H9 (cell line): Measurements from ENCODE around the gene B3GAT3. TPM values are rescaled to one million over a fixed set of nuclear protein-coding genes. Genes with fewer than 3 reads are reported as not detected.

Source experiments
- DNase-seq: peaks from one replicate; pipeline ENCODE4 v3.0.0-alpha.2; 2017
- H2AFZ ChIP-seq: one replicate; pipeline ENCODE4 v1.6.1; 2013; ENCODE audit warnings: mild to moderate bottlenecking, low read length, control low read depth, moderate library complexity
- H2AK5ac ChIP-seq: 2 replicates; pipeline ENCODE4 v1.6.1; 2013; ENCODE audit warnings: low read length, control low read depth, mixed read lengths; ENCODE audit not compliant: insufficient read length
- H2BK120ac ChIP-seq: one replicate; pipeline ENCODE4 v1.6.1; 2013; ENCODE audit warnings: low read depth, mild to moderate bottlenecking, low read length, control low read depth, inconsistent platforms; ENCODE audit not compliant: poor library complexity, severe bottlenecking
- H2BK12ac ChIP-seq: 2 replicates; pipeline ENCODE4 v1.6.1; 2013; ENCODE audit warnings: low read length, control low read depth, mixed read lengths, low read depth; ENCODE audit not compliant: insufficient read length
- H2BK15ac ChIP-seq: 2 replicates; pipeline ENCODE4 v1.6.1; 2013; ENCODE audit warnings: low read depth, low read length, control low read depth
- H2BK20ac ChIP-seq: one replicate; pipeline ENCODE4 v1.6.1; 2013; ENCODE audit warnings: low read depth, mild to moderate bottlenecking, low read length, control low read depth, inconsistent platforms; ENCODE audit not compliant: poor library complexity, severe bottlenecking
- H2BK5ac ChIP-seq: 2 replicates; pipeline ENCODE4 v1.6.1; 2013; ENCODE audit warnings: low read length, control low read depth, mixed read lengths; ENCODE audit not compliant: insufficient read length
- H3K14ac ChIP-seq: 2 replicates; pipeline ENCODE4 v1.6.1; 2013; ENCODE audit warnings: low read length, control low read depth; ENCODE audit not compliant: insufficient read depth
- H3K18ac ChIP-seq: 2 replicates; pipeline ENCODE4 v1.6.1; 2013; ENCODE audit warnings: low read depth, mild to moderate bottlenecking, mixed read lengths, low read length, control low read depth; ENCODE audit not compliant: insufficient read length
- H3K23ac ChIP-seq: 2 replicates; pipeline ENCODE4 v1.6.1; 2013; ENCODE audit warnings: low read length, control low read depth, mixed read lengths, low read depth; ENCODE audit not compliant: insufficient read length
- H3K23me2 ChIP-seq: 2 replicates; pipeline ENCODE4 v1.6.1; 2013; ENCODE audit warnings: low read depth, mild to moderate bottlenecking, mixed read lengths, low read length, control low read depth; ENCODE audit not compliant: insufficient read length, poor library complexity, severe bottlenecking
- H3K27ac ChIP-seq: 2 replicates; pipeline ENCODE4 v1.5.1; 2013; ENCODE audit warnings: low read length, control low read depth, mixed read lengths, low read depth; ENCODE audit not compliant: insufficient read length
- H3K27me3 ChIP-seq: 2 replicates; pipeline ENCODE4 v1.6.1; 2013; ENCODE audit warnings: low read length, control low read depth, inconsistent platforms; ENCODE audit not compliant: insufficient read depth
- H3K4ac ChIP-seq: 2 replicates; pipeline ENCODE4 v1.6.1; 2013; ENCODE audit warnings: low read depth, mild to moderate bottlenecking, control low read depth, inconsistent platforms, low read length, moderate library complexity
- H3K4me1 ChIP-seq: 2 replicates; pipeline ENCODE4 v1.6.1; 2013; ENCODE audit warnings: low read length, control low read depth, inconsistent platforms; ENCODE audit not compliant: insufficient read depth
- H3K4me2 ChIP-seq: 2 replicates; pipeline ENCODE4 v1.6.1; 2013; ENCODE audit warnings: low read length, control low read depth, mixed read lengths; ENCODE audit not compliant: insufficient read length, insufficient read depth
- H3K56ac ChIP-seq: 2 replicates; pipeline ENCODE4 v1.6.1; 2013; ENCODE audit warnings: low read depth, mild to moderate bottlenecking, mixed read lengths, low read length, control low read depth; ENCODE audit not compliant: insufficient read length
- H3K79me1 ChIP-seq: 2 replicates; pipeline ENCODE4 v1.6.1; 2013; ENCODE audit warnings: low read depth, mild to moderate bottlenecking, moderate library complexity, low read length, control low read depth, inconsistent platforms; ENCODE audit not compliant: insufficient read depth, poor library complexity, severe bottlenecking
- H3K79me2 ChIP-seq: 2 replicates; pipeline ENCODE4 v1.6.1; 2013; ENCODE audit warnings: low read length, control low read depth, inconsistent platforms; ENCODE audit not compliant: insufficient read depth
- H3K9ac ChIP-seq: 2 replicates; pipeline ENCODE4 v1.6.1; 2013; ENCODE audit warnings: low read length, control low read depth, mixed read lengths; ENCODE audit not compliant: insufficient read length; ENCODE audit errors: extremely low read depth
- H3K9me3 ChIP-seq: one replicate; pipeline ENCODE4 v1.6.1; 2013; ENCODE audit warnings: low read depth, low read length, inconsistent platforms; ENCODE audit not compliant: control insufficient read depth
- H3T11ph ChIP-seq: one replicate; pipeline ENCODE4 v1.6.1; 2013; ENCODE audit warnings: mild to moderate bottlenecking, low read length, control low read depth, inconsistent platforms
- H4K20me1 ChIP-seq: one replicate; pipeline ENCODE4 v1.6.1; 2013; ENCODE audit not compliant: control insufficient read depth, insufficient read length, insufficient read depth
- H4K5ac ChIP-seq: 2 replicates; pipeline ENCODE4 v1.6.1; 2013; ENCODE audit warnings: low read depth, mild to moderate bottlenecking, mixed read lengths, low read length, control low read depth; ENCODE audit not compliant: insufficient read length
- H4K8ac ChIP-seq: replicated peaks from 2 replicates; pipeline ENCODE4 v1.6.1; 2013; ENCODE audit warnings: low read length, control low read depth, mixed read lengths, low read depth; ENCODE audit not compliant: insufficient read length
- H4K91ac ChIP-seq: 2 replicates; pipeline ENCODE4 v1.6.1; 2013; ENCODE audit warnings: low read depth, mild to moderate bottlenecking, moderate library complexity, mixed read lengths, low read length, control low read depth; ENCODE audit not compliant: insufficient read length
- H3K27ac Mint-ChIP-seq, 3 experiments: 2 replicates in 2 of 3; 3 replicates in 1 of 3; pipeline ENCODE4 v1.8.0; 2020 to 2021; ENCODE audit warnings: mixed read lengths in 3 of 3, mild to moderate bottlenecking in 1 of 3, moderate library complexity in 1 of 3
- H3K27me3 Mint-ChIP-seq: 2 replicates; pipeline ENCODE4 v1.8.0; 2021; ENCODE audit warnings: low read depth, mild to moderate bottlenecking, moderate library complexity, mixed read lengths
- H3K36me3 Mint-ChIP-seq, 3 experiments: 2 replicates in 2 of 3; 3 replicates in 1 of 3; pipeline ENCODE4 v1.8.0; 2020 to 2021; ENCODE audit warnings: low read depth in 3 of 3, mixed read lengths in 3 of 3; ENCODE audit not compliant: insufficient read depth in 1 of 3
- H3K4me1 Mint-ChIP-seq, 2 experiments: 2 replicates each; pipeline ENCODE4 v1.8.0; 2020; ENCODE audit warnings: mixed read lengths in 2 of 2
- H3K4me3 Mint-ChIP-seq, 2 experiments: 2 replicates in 1 of 2; 3 replicates in 1 of 2; pipeline ENCODE4 v1.8.0; 2020 to 2021; ENCODE audit warnings: mild to moderate bottlenecking in 2 of 2, mixed read lengths in 2 of 2, moderate library complexity in 1 of 2
- H3K9me3 Mint-ChIP-seq, 2 experiments: 2 replicates in 1 of 2; 3 replicates in 1 of 2; pipeline ENCODE4 v1.8.0; 2020; ENCODE audit warnings: mild to moderate bottlenecking in 2 of 2, mixed read lengths in 2 of 2, moderate library complexity in 1 of 2
- CTCF ChIP-seq: fragments of 200-600 bp; sonication (generic); conservative IDR thresholded peaks from 3 replicates; pipeline ENCODE4 v1.8.0; 2021; ENCODE audit warnings: antibody characterized with exemption, mild to moderate bottlenecking
- WGBS: extraction: QIAGEN DNeasy Blood & Tissue Kit; methylation state at CpG from one replicate; pipeline ENCODE4 v1.1.7; 2013; ENCODE audit warnings: missing lambda C conversion rate, low lambda C conversion rate, mixed read lengths; ENCODE audit not compliant: insufficient read length; ENCODE audit errors: extremely low coverage; 5-methylcytosine and 5-hydroxymethylcytosine counted together
- total RNA-seq: library from RNA; stranded (reverse); gene quantifications from 2 replicates; pipeline ENCODE4 v1.2.1, GENCODE V29; 2021

The B3GAT3 gene
- total RNA-seq, 1 experiment from 2014 or later = 30.8 TPM

- Histone ChIP-seq H3K79me2 (peaks cover 12% of the 10 kb centered on the region; the same call in 1 of the 2 replicates), H3K23ac (no peak within 1 kb of the TSS), H2BK120ac (no peak within 1 kb of the TSS), H3K79me1 (peaks cover 8% of the 10 kb centered on the region), H2AFZ (no peak within 1 kb of the TSS), H3K23me2 (peaks cover 13% of the 10 kb centered on the region), H2BK15ac (no peak within 1 kb of the TSS), H3K4me1 (no peaks in the 10 kb centered on the region), H4K20me1 (no peaks in the 10 kb centered on the region), H3K4ac (no peak within 1 kb of the TSS), H3K27ac (no peak within 1 kb of the TSS), H4K91ac (no peak within 1 kb of the TSS), H3K14ac (peak within 1 kb of the TSS; percentile 86), H4K8ac (no peak within 1 kb of the TSS), H3K9ac (peak within 1 kb of the TSS; percentile 92), H3T11ph (no peak within 1 kb of the TSS), H2BK20ac (no peak within 1 kb of the TSS), H3K9me3 (no peaks in the 10 kb centered on the region), H2BK12ac (no peak within 1 kb of the TSS), H3K18ac (peak within 1 kb of the TSS; percentile 66), H3K56ac (no peak within 1 kb of the TSS), H3K27me3 (no peaks in the 10 kb centered on the region), H4K5ac (no peak within 1 kb of the TSS), H2AK5ac (no peak within 1 kb of the TSS), H2BK5ac (peak within 1 kb of the TSS; percentile 74), H3K4me2 (peak within 1 kb of the TSS; percentile 98)
- TF ChIP-seq CTCF = no peak
- peak; percentile 100 for DNase-seq
- peak within 1 kb of the TSS; percentile 95 to 99 (median 99) for H3K27ac Mint-ChIP-seq
- no peaks in the 10 kb centered on the region for H3K9me3 Mint-ChIP-seq
- no peaks in the 10 kb centered on the region for H3K27me3 Mint-ChIP-seq
- WGBS = no CpG with 5 or more reads among the region's 46 CpGs
- H3K4me1 Mint-ChIP-seq = peaks cover 38 to 39% of the 10 kb centered on the region in 2 experiments
- H3K36me3 Mint-ChIP-seq = peaks cover 44 to 81% (median 73%) of the 10 kb centered on the region in 3 experiments
- H3K4me3 Mint-ChIP-seq = peak within 1 kb of the TSS; percentile 99 to 100
These were observed 48.0 kb downstream of the B3GAT3 start, which contains the start of gene EEF1G for GRCh38 chr11:62573592-62574362. EEF1G (minus strand) TSS chr11:62573891; CDS start chr11:62573842, 49 bp downstream.
